DMS153 treated with DMSO at 0.1 percent for 48 hours (cell line): ENCODE measurements around the gene GPBP1L1.
"Not testable (repeated sequence)": the region's sequence is repeated elsewhere in the genome, so short reads cannot be mapped to it uniquely, and the experiment has no call there.

Source experiments
- DNase-seq: peaks from one replicate; lab custom pipeline; 2025; ENCODE audit not compliant: unreplicated experiment; lab: John Stamatoyannopoulos, UW

GPBP1L1 gene

GRCh38 chr1:45682942-45683341 lies 3.4 kb downstream of the GPBP1L1 start:
- no peak for DNase-seq

GRCh38 chr1:45679123-45679522 lies 7.2 kb downstream of the GPBP1L1 start:
- no peak for DNase-seq

- no peak for DNase-seq
These were observed 7.8 kb downstream of the GPBP1L1 start for GRCh38 chr1:45678489-45678888.

GRCh38 chr1:45677751-45678245 lies 8.5 kb downstream of the GPBP1L1 start:
- DNase-seq: no peak

- DNase-seq: not testable (repeated sequence)
These were observed 9.8 kb downstream of the GPBP1L1 start for GRCh38 chr1:45676553-45676952.

- DNase-seq: no peak
These were observed 11.9 kb downstream of the GPBP1L1 start for GRCh38 chr1:45674478-45674877.

- no peak for DNase-seq
These were observed 12.4 kb downstream of the GPBP1L1 start for GRCh38 chr1:45673956-45674355.

- DNase-seq: no peak
These were observed 16.3 kb downstream of the GPBP1L1 start for GRCh38 chr1:45669859-45670655.

- DNase-seq: no peak
These were observed 17.0 kb downstream of the GPBP1L1 start for GRCh38 chr1:45669379-45669778.

- DNase-seq: no peak
These were observed 17.8 kb downstream of the GPBP1L1 start for GRCh38 chr1:45668526-45668925.

GRCh38 chr1:45667321-45668111 lies 18.8 kb downstream of the GPBP1L1 start:
- DNase-seq: no peak

GRCh38 chr1:45666836-45667235 lies 19.5 kb downstream of the GPBP1L1 start:
- DNase-seq: no peak

GRCh38 chr1:45660336-45660735 lies 26.0 kb downstream of the GPBP1L1 start:
- no peak for DNase-seq

- DNase-seq: no peak
These were observed 27.1 kb downstream of the GPBP1L1 start for GRCh38 chr1:45659222-45659621.

GRCh38 chr1:45658171-45658570 lies 28.2 kb downstream of the GPBP1L1 start:
- no peak for DNase-seq

- DNase-seq: no peak
These were observed 29.6 kb downstream of the GPBP1L1 start for GRCh38 chr1:45656573-45657226.

- no peak for DNase-seq
These were observed 31.6 kb downstream of the GPBP1L1 start for GRCh38 chr1:45654540-45655280.

- no peak for DNase-seq
These were observed 38.9 kb downstream of the GPBP1L1 start for GRCh38 chr1:45647248-45648021.

GRCh38 chr1:45644661-45645060 lies 41.7 kb downstream of the GPBP1L1 start:
- no peak for DNase-seq

- peak; percentile 41 for DNase-seq
These were observed 42.4 kb downstream of the GPBP1L1 start for GRCh38 chr1:45643978-45644377.
